K562 (cell line): ENCODE data around the gene ACE. TPM values are rescaled to one million over a fixed set of nuclear protein-coding genes. Genes with fewer than 3 reads are reported as not detected.
"Not testable (repeated sequence)": the region's sequence is repeated elsewhere in the genome, so short reads cannot be mapped to it uniquely, and the experiment has no call there.

Experiments
- ATAC-seq: fragments of 200-7000 bp; cut with Tn5 transposase; 3 replicates; pipeline ENCODE4 v1.9.1; 2020; ENCODE audit warnings: moderate library complexity
- BruUV-seq: library from RNA; stranded (reverse); fragments of 400-500 nt; replicated peaks from 2 replicates; lab custom pipeline; 2021; lab: Mats Ljungman, UMichigan
- CTCF ChIA-PET: fragments of 300-600 bp; formaldehyde crosslinking; extraction: SDS; loops from one replicate; lab custom pipeline; 2021; ENCODE audit warnings: low intra/inter-chr PET ratio; lab: Yijun Ruan, JAX
- POLR2A ChIA-PET: fragments of 300-600, 350-650 bp; sonication (Branson Sonifier 250); formaldehyde crosslinking; extraction: SDS; loops from one replicate; lab custom pipeline; 2021; ENCODE audit warnings: antibody characterized with exemption, inconsistent platforms; lab: Yijun Ruan, JAX
- DNase-seq, 4 experiments: peaks; one replicate each; pipeline versions ENCODE4 v3.0.0 to v3.0.0-alpha.2; 2011 to 2018; ENCODE audit warnings: low spot score in 3 of 4, mixed read lengths in 3 of 4; ENCODE audit errors: extremely low read depth in 1 of 4
- FAIRE-seq: peaks from 2 replicates; lab custom pipeline; 2011; peaks lifted over from hg19 to GRCh38; lab: Jason Lieb, UNC
- H2AFZ ChIP-seq: 2 replicates; pipeline ENCODE4 v1.6.0; 2011; ENCODE audit warnings: low read depth, low read length, control low read depth, inconsistent platforms
- H3K27ac ChIP-seq: fragments of 200-600 bp; 3 replicates; pipeline ENCODE4 v1.8.0; 2011; ENCODE audit warnings: low read depth, mild to moderate bottlenecking, control low read depth, inconsistent platforms, low read length, moderate library complexity, mixed read lengths; ENCODE audit errors: extremely low read depth
- H3K27me3 ChIP-seq, 2 experiments: fragments of 300-600 bp in 1 of 2; 2 replicates in 1 of 2; 3 replicates in 1 of 2; pipeline versions ENCODE4 v1.6.0 to v1.8.0; 2011; ENCODE audit warnings: inconsistent platforms in 2 of 2, low read length in 2 of 2, mild to moderate bottlenecking in 1 of 2, mixed read lengths in 1 of 2, moderate library complexity in 1 of 2; ENCODE audit not compliant: control insufficient read depth in 2 of 2, insufficient read depth in 2 of 2
- H3K36me3 ChIP-seq: fragments of 300-600 bp; 3 replicates; pipeline ENCODE4 v1.8.0; 2011; ENCODE audit warnings: mild to moderate bottlenecking, low read length, inconsistent platforms; ENCODE audit not compliant: control insufficient read depth, insufficient read depth
- H3K4me1 ChIP-seq, 2 experiments: fragments of 200-600 bp in 1 of 2; replicated peaks in 1 of 2; 2 replicates in 1 of 2; 3 replicates in 1 of 2; pipeline versions ENCODE4 v1.5.1 to v1.8.0; 2011; ENCODE audit warnings: inconsistent platforms in 2 of 2, low read length in 2 of 2, mild to moderate bottlenecking in 1 of 2, mixed read lengths in 1 of 2, moderate library complexity in 1 of 2; ENCODE audit not compliant: control insufficient read depth in 2 of 2, insufficient read depth in 2 of 2
- H3K4me2 ChIP-seq: 2 replicates; pipeline ENCODE4 v1.6.1; 2011; ENCODE audit warnings: low read length, control low read depth, inconsistent platforms, mixed read lengths; ENCODE audit not compliant: insufficient read depth
- H3K4me3 ChIP-seq: fragments of 200-600 bp; sonication (generic), shearing (Covaris generic); 2 replicates; pipeline ENCODE4 v1.5.1; 2016; ENCODE audit warnings: control low read depth, inconsistent platforms
- H3K79me2 ChIP-seq: fragments of 200-600 bp; 3 replicates; pipeline ENCODE4 v1.8.0; 2011; ENCODE audit warnings: low read length, inconsistent platforms; ENCODE audit not compliant: control insufficient read depth, insufficient read depth
- H3K9ac ChIP-seq, 2 experiments: 2 replicates each; pipeline versions ENCODE4 v1.6.0 to v1.6.1; 2011; ENCODE audit warnings: low read depth in 2 of 2, low read length in 2 of 2, control low read depth in 1 of 2, inconsistent platforms in 1 of 2, mild to moderate bottlenecking in 1 of 2, mixed read lengths in 1 of 2; ENCODE audit not compliant: insufficient read depth in 1 of 2
- H3K9me1 ChIP-seq: one replicate; pipeline ENCODE4 v1.6.0; 2011; ENCODE audit warnings: inconsistent platforms, mild to moderate bottlenecking, low read length, moderate library complexity; ENCODE audit not compliant: control insufficient read depth, insufficient read depth
- H3K9me3 ChIP-seq: replicated peaks from 2 replicates; pipeline ENCODE4 v1.5.1; 2011; ENCODE audit warnings: low read depth, low read length, inconsistent platforms; ENCODE audit not compliant: control insufficient read depth, insufficient read depth
- H4K20me1 ChIP-seq: replicated peaks from 2 replicates; pipeline ENCODE4 v1.6.1; 2011; ENCODE audit warnings: low read length, inconsistent platforms, mixed read lengths; ENCODE audit not compliant: control insufficient read depth, insufficient read depth
- ATF3 ChIP-seq, 2 experiments: fragments of 450-650 bp in 1 of 2; sonication (generic) in 1 of 2; formaldehyde crosslinking in 1 of 2; IDR thresholded peaks in 1 of 2; conservative IDR thresholded peaks in 1 of 2; 2 replicates each; pipeline versions ENCODE4 v1.6.1 to v1.8.1; 2016 to 2023; ENCODE audit warnings: mild to moderate bottlenecking in 2 of 2, moderate library complexity in 2 of 2, inconsistent platforms in 1 of 2, missing genetic modification reagents in 1 of 2
- DPF2 ChIP-seq: fragments of 450-650 bp; IDR thresholded peaks from 2 replicates; pipeline ENCODE4 v1.6.1; 2016
- EGR1 ChIP-seq: fragments of 450-650 bp; conservative IDR thresholded peaks from 2 replicates; pipeline ENCODE4 v1.6.1; 2017; ENCODE audit warnings: mild to moderate bottlenecking
- whole genome bisulfite sequencing: fragments of 100-300 bp; shearing (Covaris generic); methylation state at CpG from one replicate; pipeline ENCODE4 v1.1.6; 2016; ENCODE audit warnings: low coverage, mixed read lengths; ENCODE audit not compliant: insufficient coverage; ENCODE audit errors: missing lambda C conversion rate; 5-methylcytosine and 5-hydroxymethylcytosine counted together
- in situ Hi-C: fragments of 300-500 bp; cut with MboI; formaldehyde crosslinking; loops from 4 replicates; pipeline ENCODE4 v1.15.0; 2018; ENCODE audit warnings: inconsistent platforms, mixed read lengths
- intact Hi-C: fragments of 100-400 bp; cut with micrococcal nuclease; formaldehyde crosslinking; loops from 2 replicates; pipeline ENCODE4 v1.14.2; 2022
- polyA plus RNA-seq, 8 experiments: library from polyadenylated mRNA; depleted of rRNA in 4 of 8; stranded (reverse) in 5 of 8; unstranded in 3 of 8; fragments of >200 nt; fragmentation: Nextera tagmentation in 2 of 8; fragmentation: Illumina TruSeq in 1 of 8; extraction: Ambion mirVana in 2 of 8; extraction: Trizol in 1 of 8; gene quantifications; 2 replicates each; pipeline versions ENCODE4 v1.2.1 to v1.2.3, GENCODE V29; 2011 to 2014; ENCODE audit warnings: inconsistent platforms in 1 of 8, missing spikeins in 1 of 8
- total RNA-seq, 7 experiments: library from RNA; depleted of rRNA in 6 of 7; stranded (reverse); fragments of >200 nt in 6 of 7; fragmentation: Illumina TruSeq in 2 of 7; extraction: Trizol in 2 of 7; gene quantifications; 2 replicates each; pipeline versions ENCODE4 v1.2.1 to v1.2.3, GENCODE V29; 2011 to 2021; ENCODE audit warnings: low replicate concordance in 1 of 7
- TF ChIP-seq, protein P1 (sequence below): fragments of 450-650 bp; IDR thresholded peaks from 2 replicates; pipeline ENCODE4 v1.6.1; 2016; ENCODE audit warnings: antibody characterized with exemption

Gene ACE
- total and polyA plus RNA-seq, 9 of the 15 experiments (the other 6 are each of a cell fraction or from before 2014, with no cell fraction given), result 0.07 to 2.5 (median 0.47) TPM; not detected in 1

DNA sequence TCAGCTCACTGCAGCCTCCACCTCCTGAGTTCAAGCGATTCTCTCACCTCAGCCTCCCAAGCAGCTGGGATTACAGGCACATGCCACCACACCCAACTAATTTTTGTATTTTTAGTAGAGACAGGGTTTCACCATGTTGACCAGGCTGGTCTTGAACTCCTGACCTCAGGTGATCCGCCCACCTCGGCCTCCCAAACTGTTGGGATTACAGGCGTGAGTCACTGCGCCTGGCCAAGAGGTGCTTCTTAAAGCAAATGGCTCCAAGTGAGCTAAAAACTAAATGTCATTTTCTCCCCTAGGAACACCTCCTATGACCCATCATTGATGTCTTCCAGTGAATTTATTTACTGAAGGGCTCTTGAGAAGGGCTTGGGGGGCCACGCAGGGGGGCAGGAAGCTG, 22.5 kb upstream of the ACE start:
- in situ Hi-C loops; H3K9me1 ChIP-seq; H3K9ac ChIP-seq; H3K27ac ChIP-seq; BruUV-seq; intact Hi-C loops; H3K36me3 ChIP-seq; H4K20me1 ChIP-seq; FAIRE-seq; H3K27me3 ChIP-seq; H2AFZ ChIP-seq; ATAC-seq; DNase-seq; H3K4me3 ChIP-seq; CTCF ChIA-PET; H3K9me3 ChIP-seq; H3K79me2 ChIP-seq; H3K4me2 ChIP-seq; TF ChIP-seq ATF3 (CRISPR knock-in tag; conservative IDR thresholded peaks at IDR 0.05): not testable (repeated sequence)
- 40% methylated on average over 3 of the region's 6 CpGs for WGBS
- TF ChIP-seq EGR1, result peak; percentile 80
- TF ChIP-seq ATF3 (IDR thresholded peaks at IDR 0.05), result peak; percentile 50
- TF ChIP-seq DPF2, result 0 out of 2 replicates have a peak, but pooled peaks have one; percentile 35
- TF ChIP-seq, protein P1, sequence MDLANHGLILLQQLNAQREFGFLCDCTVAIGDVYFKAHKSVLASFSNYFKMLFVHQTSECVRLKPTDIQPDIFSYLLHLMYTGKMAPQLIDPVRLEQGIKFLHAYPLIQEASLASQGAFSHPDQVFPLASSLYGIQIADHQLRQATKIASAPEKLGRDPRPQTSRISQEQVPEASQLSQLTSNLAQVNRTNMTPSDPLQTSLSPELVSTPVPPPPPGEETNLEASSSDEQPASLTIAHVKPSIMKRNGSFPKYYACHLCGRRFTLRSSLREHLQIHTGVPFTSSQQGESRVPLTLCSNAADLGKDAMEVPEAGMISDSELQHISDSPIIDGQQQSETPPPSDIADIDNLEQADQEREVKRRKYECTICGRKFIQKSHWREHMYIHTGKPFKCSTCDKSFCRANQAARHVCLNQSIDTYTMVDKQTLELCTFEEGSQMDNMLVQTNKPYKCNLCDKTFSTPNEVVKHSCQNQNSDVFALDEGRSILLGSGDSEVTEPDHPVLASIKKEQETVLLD, result 0 out of 2 replicates have a peak, but pooled peaks have one; percentile 22
- peaks cover 11 to 27% of the 10 kb centered on the region in 2 experiments; a peak in 3 of 5 replicates for H3K4me1 ChIP-seq
- POLR2A ChIA-PET, result interaction anchor here (1.5 to 2.2 kb wide), 2 partner anchors 23 to 29 kb away, joined by 3 to 4 read pairs; no protein-coding TSS in a partner anchor
